Lower leg skin (tissue), 4 donors: ENCODE data around the gene SH2D5. TPM values are rescaled to one million over a fixed set of nuclear protein-coding genes. Genes with fewer than 3 reads are reported as not detected.

Source experiments
- DNase-seq, 2 donors: peaks; one replicate each; pipeline ENCODE4 v3.0.0-alpha.2; 2019; ENCODE audit warnings: low spot score in 2 of 2
- H3K4me3 ChIP-seq: fragments of 200-600 bp; sonication (generic); 2 replicates; pipeline ENCODE4 v1.5.1; 2017; ENCODE audit warnings: mild to moderate bottlenecking, low read depth; ENCODE audit not compliant: poor library complexity, severe bottlenecking
- CTCF ChIP-seq, 3 donors: fragments of 450-650 bp; IDR thresholded peaks; one replicate each; pipeline ENCODE4 v1.5.1; 2016; ENCODE audit warnings: antibody characterized with exemption in 3 of 3, mild to moderate bottlenecking in 3 of 3, moderate library complexity in 2 of 3
- POLR2A ChIP-seq, 2 donors: fragments of 450-650 bp; IDR thresholded peaks; one replicate each; pipeline ENCODE4 v1.6.1; 2016 to 2017; ENCODE audit warnings: antibody characterized with exemption in 2 of 2, mild to moderate bottlenecking in 1 of 2, moderate library complexity in 1 of 2
- WGBS, 2 donors: methylation state at CpG; one replicate each; pipeline ENCODE4 v1.1.5; 2018; 5-methylcytosine and 5-hydroxymethylcytosine counted together
- intact Hi-C: fragments of 100-400 bp; cut with DNase I; formaldehyde crosslinking; loops from one replicate; pipeline ENCODE4 v1.15.0; 2023; ENCODE audit warnings: low total_unique reads
- total RNA-seq, 4 donors: library from RNA; depleted of rRNA; stranded (reverse); fragments of >200 nt; gene quantifications; one replicate each; pipeline ENCODE4 v1.1.0, GENCODE V29; 2016

SH2D5 gene
- total RNA-seq, 4 donors from 2014 or later = 0.11 to 1.0 (median 0.18) TPM

GRCh38 chr1:20712215-20712577, 20.3 kb downstream of the SH2D5 start:
- 84 to 97% methylated on average over 6 of the region's 6 CpGs for WGBS, 2 donors
- no peak for TF ChIP-seq POLR2A (IDR thresholded peaks at IDR 0.05)
- no peak for TF ChIP-seq CTCF (IDR thresholded peaks at IDR 0.05)
- intact Hi-C loops = no loop called here
- H3K4me3 ChIP-seq = no peak overlapping the region
- DNase-seq = no peak

DNA sequence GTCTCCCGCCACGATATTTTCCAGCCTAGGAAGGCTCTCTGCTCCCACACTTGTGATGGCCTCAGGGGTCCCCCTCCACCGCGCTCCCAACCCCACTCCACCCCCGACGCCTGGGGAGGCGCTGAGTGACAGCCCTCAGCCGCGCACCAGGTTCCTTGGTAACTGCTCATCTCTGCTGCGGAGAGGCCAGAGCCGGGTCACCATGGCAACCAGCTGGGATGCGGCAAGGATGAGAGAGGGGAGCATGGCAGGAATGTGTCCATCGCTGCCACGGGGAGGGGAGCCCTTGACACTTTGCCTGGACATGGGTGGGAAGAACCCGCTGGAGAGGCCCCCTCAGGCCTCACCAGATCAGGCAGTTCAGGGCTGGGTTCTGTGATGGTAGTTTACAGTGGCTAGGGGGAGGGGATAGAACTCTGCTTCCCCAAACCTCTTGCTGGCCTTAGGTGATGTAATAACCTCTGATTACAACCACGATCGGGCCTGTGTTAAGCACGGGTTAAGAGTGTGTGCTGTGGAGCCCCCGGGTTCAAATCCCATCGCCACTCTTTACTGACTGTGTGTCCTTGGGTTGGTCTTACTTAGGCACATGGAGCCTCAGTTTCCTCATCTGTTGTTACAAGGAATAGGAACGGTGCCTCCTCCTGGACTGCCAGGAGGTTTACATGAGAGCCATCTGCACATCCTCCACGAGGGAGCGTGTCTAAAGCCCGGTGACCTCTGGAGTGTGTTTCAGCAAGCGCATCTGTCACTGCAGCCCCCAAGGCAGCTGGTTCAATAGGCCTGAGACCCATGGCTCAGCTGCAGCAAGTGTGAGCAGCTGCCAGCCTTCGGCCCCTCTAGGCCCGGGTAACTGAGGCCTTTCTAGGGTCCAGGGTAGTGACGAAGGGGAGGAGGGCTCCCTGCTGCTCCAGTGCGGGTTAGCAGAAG, 21.0 kb downstream of the SH2D5 start:
- TF ChIP-seq CTCF (IDR thresholded peaks at IDR 0.05) (no peak), POLR2A (IDR thresholded peaks at IDR 0.05) (no peak)
- intact Hi-C loops = no loop called here
- 79% methylated on average over 28 to 29 of the region's 29 CpGs for WGBS, 2 donors
- no peak for DNase-seq
- H3K4me3 ChIP-seq = no peak overlapping the region

DNA sequence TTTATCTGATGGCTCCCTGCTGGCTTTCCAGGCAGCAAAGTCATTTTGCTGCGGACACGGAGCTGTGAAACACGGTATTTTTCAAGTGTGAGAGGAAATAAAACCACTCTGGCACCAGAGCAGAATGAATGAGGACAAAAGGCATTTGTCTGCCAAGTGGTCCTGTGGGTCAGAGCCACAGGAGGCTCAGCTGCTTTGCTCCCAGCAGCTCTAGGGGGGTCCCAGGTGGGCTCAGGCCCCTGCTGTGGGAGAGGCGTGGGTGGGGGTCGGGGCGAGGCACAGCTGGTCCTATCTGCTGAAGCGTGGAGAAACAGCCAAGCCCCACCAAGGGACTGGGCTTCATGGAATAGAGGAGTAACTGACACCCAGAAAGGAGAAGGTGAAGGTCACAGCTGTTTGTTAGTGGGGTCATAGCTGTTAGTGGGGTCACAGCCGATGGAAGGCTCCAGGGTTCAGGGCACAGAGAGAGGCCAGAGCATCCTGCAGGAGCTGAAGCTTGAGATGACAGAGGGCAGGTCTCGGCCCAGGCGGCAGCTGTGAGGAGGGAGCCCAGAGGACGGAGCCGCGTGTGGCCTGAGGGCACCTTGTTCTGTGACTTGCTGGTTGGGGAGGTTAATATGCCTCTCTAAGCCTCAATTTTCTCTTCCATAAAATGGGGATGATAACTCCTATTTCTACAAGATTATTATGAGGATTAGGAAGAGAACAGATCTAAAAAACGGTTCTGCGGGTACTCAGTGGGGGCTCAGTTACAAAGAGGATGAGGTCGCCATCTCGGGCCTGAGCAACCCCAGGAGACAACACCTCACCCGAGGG, 21.8 kb downstream of the SH2D5 start:
- 67% methylated on average over 18 of the region's 18 CpGs for WGBS, 2 donors
- TF ChIP-seq CTCF (IDR thresholded peaks at IDR 0.05) (no peak), POLR2A (IDR thresholded peaks at IDR 0.05) (no peak)
- intact Hi-C loops = no loop called here
- DNase-seq = no peak
- H3K4me3 ChIP-seq = no peak overlapping the region

- H3K4me3 ChIP-seq = no peak overlapping the region
- no peak for DNase-seq
- intact Hi-C loops = no loop called here
- TF ChIP-seq POLR2A (IDR thresholded peaks at IDR 0.05) = no peak
- 91 to 93% methylated on average over 3 of the region's 3 CpGs for WGBS, 2 donors
These were observed 22.6 kb downstream of the SH2D5 start for GRCh38 chr1:20709868-20710267.

GRCh38 chr1:20708891-20709290, 23.6 kb downstream of the SH2D5 start:
- no peak for DNase-seq
- no peak for TF ChIP-seq POLR2A (IDR thresholded peaks at IDR 0.05)
- TF ChIP-seq CTCF (IDR thresholded peaks at IDR 0.05) = no peak
- WGBS, 2 donors = 77 to 86% methylated on average over 5 of the region's 5 CpGs
- intact Hi-C loops = no loop called here
- H3K4me3 ChIP-seq = no peak overlapping the region

- intact Hi-C loops = no loop called here
These were observed 24.4 kb downstream of the SH2D5 start for GRCh38 chr1:20708057-20708456.

More at GRCh38 chr1:20708057-20708456, 24.4 kb downstream of the SH2D5 start:
- TF ChIP-seq POLR2A (IDR thresholded peaks at IDR 0.05) = no peak
- TF ChIP-seq CTCF (IDR thresholded peaks at IDR 0.05) = no peak
- no peak overlapping the region for H3K4me3 ChIP-seq
- no peak for DNase-seq
- whole genome bisulfite sequencing, 2 donors = 83 to 91% methylated on average over 5 to 6 of the region's 6 CpGs
